ENCODE measurements around the gene LEMD3. TPM values are rescaled to one million over a fixed set of nuclear protein-coding genes. Genes with fewer than 3 reads are reported as not detected.

LEMD3 gene
- total RNA-seq = 23.6 and 35.7 TPM in 2 replicates

DNA sequence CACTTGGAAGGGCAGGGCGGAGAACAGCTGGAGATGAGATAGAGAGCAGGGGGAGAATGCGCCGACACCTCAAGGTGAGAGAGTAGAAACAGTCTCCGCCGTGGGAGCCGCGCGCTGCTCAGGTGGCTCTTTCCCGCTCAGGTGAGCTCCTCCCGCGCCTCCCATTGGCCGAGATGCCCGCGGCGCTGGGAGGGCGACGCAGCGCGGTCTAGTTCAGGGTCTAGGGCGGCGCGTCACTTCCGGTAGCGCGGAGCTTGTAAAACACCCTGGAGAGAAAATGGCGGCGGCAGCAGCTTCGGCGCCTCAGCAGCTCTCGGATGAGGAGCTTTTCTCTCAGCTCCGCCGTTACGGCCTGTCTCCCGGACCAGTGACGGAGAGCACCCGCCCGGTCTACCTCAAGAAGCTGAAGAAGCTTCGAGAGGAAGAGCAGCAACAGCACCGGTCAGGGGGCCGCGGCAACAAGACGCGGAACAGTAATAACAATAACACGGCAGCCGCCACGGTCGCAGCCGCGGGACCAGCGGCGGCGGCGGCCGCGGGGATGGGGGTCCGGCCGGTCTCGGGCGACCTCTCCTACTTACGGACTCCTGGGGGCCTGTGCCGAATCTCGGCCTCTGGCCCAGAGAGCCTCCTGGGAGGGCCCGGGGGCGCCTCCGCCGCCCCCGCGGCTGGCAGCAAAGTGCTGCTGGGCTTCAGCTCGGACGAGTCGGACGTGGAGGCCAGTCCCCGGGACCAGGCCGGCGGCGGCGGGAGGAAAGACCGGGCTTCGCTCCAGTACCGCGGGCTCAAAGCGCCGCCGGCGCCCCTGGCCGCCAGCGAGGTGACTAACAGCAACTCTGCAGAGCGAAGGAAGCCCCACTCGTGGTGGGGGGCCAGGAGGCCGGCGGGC lies at the start of gene LEMD3:
LEMD3 (plus strand) TSS at position 264 of the 889 bp plus-strand sequence; CDS start at position 278, 14 bp downstream.

GRCh38 chr12:65121049-65121955 lies 48.1 kb upstream of the LEMD3 start, which contains the start of gene WIF1:
WIF1 (minus strand) TSS chr12:65121305; CDS start chr12:65121191, 114 bp downstream.

DNA sequence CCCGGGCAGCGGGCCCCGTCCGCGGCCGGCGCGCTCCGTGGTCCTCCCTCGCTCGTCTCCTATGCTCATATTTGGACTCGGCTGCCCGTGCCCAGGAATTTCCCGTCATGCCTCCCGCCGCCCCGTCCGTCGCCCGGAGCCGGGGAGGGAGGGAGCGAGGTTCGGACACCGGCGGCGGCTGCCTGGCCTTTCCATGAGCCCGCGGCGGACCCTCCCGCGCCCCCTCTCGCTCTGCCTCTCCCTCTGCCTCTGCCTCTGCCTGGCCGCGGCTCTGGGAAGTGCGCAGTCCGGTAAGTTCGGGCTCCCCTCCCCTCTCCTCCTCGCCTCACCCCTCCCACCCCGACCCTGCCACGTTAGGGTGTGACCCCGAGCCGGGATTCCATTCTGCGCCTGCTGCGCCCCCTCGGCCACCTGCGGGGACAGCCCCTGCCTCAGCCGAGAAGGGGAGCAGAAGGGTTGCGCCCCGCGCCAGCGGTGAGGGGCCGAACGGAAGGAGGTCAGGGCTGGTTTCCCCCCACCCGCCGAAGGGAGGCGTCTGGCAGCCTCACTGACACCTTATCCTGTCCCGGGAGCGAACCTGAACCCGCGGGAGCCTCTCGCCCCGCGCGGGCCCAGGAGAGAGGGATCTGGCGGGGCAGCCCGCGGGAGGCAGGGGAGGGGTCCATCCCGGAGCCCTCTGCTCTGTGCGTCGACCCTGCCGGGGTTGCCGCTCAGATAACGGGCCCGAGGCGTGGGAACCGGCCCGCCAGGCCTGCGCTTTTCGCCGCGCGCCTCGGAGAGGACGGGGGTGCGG lies 109.4 kb downstream of the LEMD3 start, which contains the start of gene MSRB3:
MSRB3 (plus strand) TSS at position 108 of the 793 bp plus-strand sequence. CDS start 29,897 bp downstream, outside the sequence.

Other genes with a start within 250 kb of the LEMD3 start
- gene WIF1, start 48.3 kb upstream of the LEMD3 start, total RNA-seq = not detected in 2 replicates
- gene MSRB3, start 109.1 kb downstream of the LEMD3 start, total RNA-seq = 11.8 and 15.9 TPM in 2 replicates